Measurements from ENCODE around the gene CHI3L2. TPM values are rescaled to one million over a fixed set of nuclear protein-coding genes. Genes with fewer than 3 reads are reported as not detected.

CHI3L2 gene
- total RNA-seq, 1 experiment from 2014 or later = 0.77 TPM

- Histone ChIP-seq H3K9me3 (ENCODE audit: control insufficient read depth, insufficient read depth, low read depth, low read length) (no peaks in the 10 kb centered on the region), H3K27ac (ENCODE audit: low read length) (no peak overlapping the region), H3K27me3 (ENCODE audit: control insufficient read depth, insufficient read depth, low read length) (no peaks in the 10 kb centered on the region), H3K4me1 (ENCODE audit: control insufficient read depth, insufficient read depth, low read length) (no peaks in the 10 kb centered on the region), H3K4me3 (ENCODE audit: low read depth in 2 of 2, low read length in 2 of 2) (no peak overlapping the region), H3K36me3 (ENCODE audit: control insufficient read depth, insufficient read depth, low read length) (no peaks in the 10 kb centered on the region)
- no peak for DNase-seq (ENCODE audit: low read depth, low spot score)
- ATAC-seq = no peak
- in situ Hi-C loops (cut with HindIII; ENCODE audit: low pct_unique_long_range_greater_than_20kb, low sequenced_read_pairs) = no loop called here
- TF ChIP-seq TCF7L2 (IDR thresholded peaks at IDR 0.05; ENCODE audit: low read depth, low read length) (no peak), SIN3A (IDR thresholded peaks at IDR 0.05; ENCODE audit: borderline replicate concordance, insufficient read depth, low read depth, low read length) (no peak), REST (IDR thresholded peaks at IDR 0.05; ENCODE audit: insufficient read depth in 1 of 2, low read depth in 2 of 2, low read length in 1 of 2) (no peak), POLR2AphosphoS5 (IDR thresholded peaks at IDR 0.05; ENCODE audit: low read depth, low read length) (no peak), CTCF (IDR thresholded peaks at IDR 0.05) (no peak)
- intact Hi-C loops (cut with micrococcal nuclease; ENCODE audit: unreplicated experiment) = no loop called here
- ChIA-PET CTCF (no interaction called here), POLR2A (no interaction called here)
- BruUV-seq (replicated peaks) = no TSS peak
Measured at GRCh38 chr1:111234866-111235265, 7.4 kb downstream of the CHI3L2 start.

GRCh38 chr1:111236379-111236778 lies 8.9 kb downstream of the CHI3L2 start:
- in situ Hi-C loops (cut with HindIII; ENCODE audit: low pct_unique_long_range_greater_than_20kb, low sequenced_read_pairs) = no loop called here
- Histone ChIP-seq H3K27ac (ENCODE audit: low read length) (no peak overlapping the region), H3K36me3 (ENCODE audit: control insufficient read depth, insufficient read depth, low read length) (no peaks in the 10 kb centered on the region), H3K4me3 (ENCODE audit: low read depth in 2 of 2, low read length in 2 of 2) (no peak overlapping the region), H3K4me1 (ENCODE audit: control insufficient read depth, insufficient read depth, low read length) (no peaks in the 10 kb centered on the region), H3K9me3 (ENCODE audit: control insufficient read depth, insufficient read depth, low read depth, low read length) (no peaks in the 10 kb centered on the region), H3K27me3 (ENCODE audit: control insufficient read depth, insufficient read depth, low read length) (no peaks in the 10 kb centered on the region)
- no peak for DNase-seq (ENCODE audit: low read depth, low spot score)
- intact Hi-C loops (cut with micrococcal nuclease; ENCODE audit: unreplicated experiment) = no loop called here
- POLR2A ChIA-PET = no interaction called here
- TF ChIP-seq CTCF (IDR thresholded peaks at IDR 0.05) = no peak
- TF ChIP-seq POLR2AphosphoS5 (IDR thresholded peaks at IDR 0.05; ENCODE audit: low read depth, low read length) = no peak
- no peak for TF ChIP-seq SIN3A (IDR thresholded peaks at IDR 0.05; ENCODE audit: borderline replicate concordance, insufficient read depth, low read depth, low read length)
- no peak for TF ChIP-seq TCF7L2 (IDR thresholded peaks at IDR 0.05; ENCODE audit: low read depth, low read length)
- no peak for TF ChIP-seq REST (IDR thresholded peaks at IDR 0.05; ENCODE audit: insufficient read depth in 1 of 2, low read depth in 2 of 2, low read length in 1 of 2)
- BruUV-seq (replicated peaks) = no TSS peak
- CTCF ChIA-PET = no interaction called here
- no peak for ATAC-seq

All from Panc1 (cell line).